Skeletal muscle tissue (tissue), 4 donors: ENCODE results near the gene TNK2. TPM values are rescaled to one million over a fixed set of nuclear protein-coding genes. Genes with fewer than 3 reads are reported as not detected.
"Not testable (repeated sequence)": the region's sequence is repeated elsewhere in the genome, so short reads cannot be mapped to it uniquely, and the experiment has no call there.

Experiments
- H3K27ac ChIP-seq: one replicate; pipeline ENCODE4 v1.7.0; 2013; ENCODE audit warnings: mild to moderate bottlenecking, low read depth, low read length, inconsistent platforms
- H3K27me3 ChIP-seq, 3 donors: one replicate each; pipeline ENCODE4 v1.7.0; 2013; ENCODE audit warnings: low read length in 3 of 3; ENCODE audit not compliant: control insufficient read depth in 3 of 3, insufficient read depth in 3 of 3
- H3K36me3 ChIP-seq, 3 donors: one replicate each; pipeline ENCODE4 v1.7.0; 2013; ENCODE audit warnings: low read length in 3 of 3; ENCODE audit not compliant: control insufficient read depth in 3 of 3, insufficient read depth in 3 of 3
- H3K4me1 ChIP-seq, 3 donors: one replicate each; pipeline ENCODE4 v1.7.0; 2013; ENCODE audit warnings: low read length in 3 of 3, mild to moderate bottlenecking in 3 of 3; ENCODE audit not compliant: control insufficient read depth in 3 of 3, insufficient read depth in 3 of 3
- H3K4me3 ChIP-seq, 3 donors: one replicate each; pipeline ENCODE4 v1.7.0; 2013; ENCODE audit warnings: low read length in 3 of 3
- H3K9ac ChIP-seq, 3 donors: one replicate each; pipeline ENCODE4 v1.7.0; 2013; ENCODE audit warnings: low read length in 3 of 3, mild to moderate bottlenecking in 3 of 3, moderate library complexity in 2 of 3, low read depth in 1 of 3
- H3K9me3 ChIP-seq, 3 donors: one replicate each; pipeline ENCODE4 v1.7.0; 2013; ENCODE audit warnings: low read length in 3 of 3; ENCODE audit not compliant: control insufficient read depth in 3 of 3
- total RNA-seq: library from RNA; depleted of rRNA; stranded (reverse); fragments of >200 nt; gene quantifications from one replicate; pipeline ENCODE4 v1.2.3, GENCODE V29; 2014
- donor health status: Osteomylitis.

Gene TNK2
- total RNA-seq, 1 donor from 2014 or later = 9.9 TPM

DNA sequence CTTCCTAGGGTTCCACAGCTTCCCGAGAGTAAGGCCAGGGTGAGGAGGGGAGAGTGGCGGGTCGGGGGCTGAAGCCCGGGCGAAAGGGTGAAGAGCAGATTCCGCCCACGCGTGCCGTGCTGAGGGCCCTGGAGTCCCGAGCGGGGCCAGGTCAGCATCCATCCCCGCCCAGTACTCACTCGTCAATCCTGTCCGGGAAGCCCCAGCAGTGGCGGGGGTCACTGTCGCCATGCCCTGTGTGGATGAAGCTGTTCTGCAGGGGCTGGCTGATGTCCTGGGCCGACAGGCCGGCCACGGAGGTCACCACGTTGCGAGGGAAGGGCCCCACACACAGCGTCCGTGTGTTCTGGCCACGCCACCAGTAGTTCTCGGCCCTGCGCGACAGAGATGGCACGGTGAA, 36.3 kb downstream of the TNK2 start:
- Histone ChIP-seq H3K27me3 (no peaks in the 10 kb centered on the region), H3K36me3 (peaks cover 21 to 41% (median 37%) of the 10 kb centered on the region in 3 donors), H3K4me3 (no peak overlapping the region), H3K4me1 (peaks cover 9 to 33% (median 13%) of the 10 kb centered on the region in 3 donors), H3K27ac (no peak overlapping the region), H3K9ac (no peak overlapping the region), H3K9me3 (no peaks in the 10 kb centered on the region)

DNA sequence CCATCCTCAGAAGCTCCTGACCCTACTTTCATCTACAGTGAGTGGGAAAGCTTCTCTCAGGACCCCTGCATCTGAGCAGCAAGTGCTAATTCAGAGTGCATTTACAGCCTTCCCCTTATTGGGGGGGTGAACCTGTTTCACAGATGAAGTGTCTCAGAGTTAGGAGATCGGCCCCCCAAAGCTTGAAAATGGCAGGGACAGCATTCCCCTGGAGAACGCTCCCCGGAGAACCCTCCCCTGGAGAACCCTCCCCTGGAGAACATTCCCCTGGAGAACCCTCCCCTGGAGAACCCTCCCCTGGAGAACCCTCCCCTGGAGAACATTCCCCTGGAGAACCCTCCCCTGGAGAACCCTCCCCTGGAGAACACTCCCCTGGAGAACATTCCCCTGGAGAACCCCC, 36.7 kb downstream of the TNK2 start:
- H3K9me3 ChIP-seq, H3K27ac ChIP-seq, H3K4me3 ChIP-seq, H3K27me3 ChIP-seq, H3K9ac ChIP-seq: not testable (repeated sequence)
- Histone ChIP-seq H3K36me3 (peaks cover 20 to 42% (median 39%) of the 10 kb centered on the region in 3 donors), H3K4me1 (peaks cover 5 to 28% (median 10%) of the 10 kb centered on the region in 3 donors)

DNA sequence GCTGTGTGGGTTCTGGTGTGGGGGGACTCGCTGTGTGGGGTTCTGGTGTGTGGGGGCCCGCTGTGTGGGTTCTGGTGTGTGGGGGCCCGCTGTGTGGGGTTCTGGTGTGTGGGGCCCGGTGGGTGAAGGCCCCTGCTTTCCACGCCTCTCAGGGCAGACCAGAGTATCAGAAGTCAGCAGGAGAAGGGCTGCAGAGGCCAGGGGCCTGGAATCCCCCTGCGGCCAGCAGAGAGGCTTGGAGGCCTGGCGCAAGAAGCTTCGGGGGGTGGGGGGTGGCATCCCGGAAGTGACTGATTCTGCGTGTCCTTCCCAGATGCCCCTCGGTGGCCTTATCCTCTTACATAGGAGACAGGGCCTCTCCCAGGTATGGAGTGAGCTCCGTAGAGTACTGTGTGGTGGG, 37.4 kb downstream of the TNK2 start:
- peaks cover 0 to 22% (median 3%) of the 10 kb centered on the region in 3 donors for H3K4me1 ChIP-seq
- H3K4me3 ChIP-seq = no peak overlapping the region
- H3K9ac ChIP-seq = no peak overlapping the region
- no peaks in the 10 kb centered on the region for H3K27me3 ChIP-seq
- H3K27ac ChIP-seq = no peak overlapping the region
- H3K9me3 ChIP-seq = no peaks in the 10 kb centered on the region
- H3K36me3 ChIP-seq = peaks cover 25 to 48% (median 37%) of the 10 kb centered on the region in 3 donors

DNA sequence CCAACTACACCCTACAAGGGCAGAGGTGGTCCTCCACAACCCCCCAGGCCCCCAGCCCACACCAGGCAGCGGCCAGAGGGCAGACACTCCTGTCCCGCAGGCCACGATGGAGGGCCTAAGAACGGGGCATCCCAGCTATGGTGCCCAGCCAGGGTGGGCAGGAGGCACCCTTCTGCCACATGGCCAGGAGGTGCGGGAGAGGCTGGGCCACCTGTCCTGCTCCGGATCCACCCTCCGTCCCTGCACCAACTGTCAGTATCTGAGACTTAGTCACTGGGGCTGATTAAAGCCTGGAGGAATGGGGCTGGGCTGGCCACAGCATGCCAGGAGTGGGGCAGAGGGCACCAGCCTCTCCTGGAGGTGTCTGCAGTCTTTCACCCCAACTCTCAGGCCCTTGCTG, 37.9 kb downstream of the TNK2 start:
- H3K27me3 ChIP-seq = no peaks in the 10 kb centered on the region
- no peak overlapping the region for H3K9ac ChIP-seq
- no peak overlapping the region for H3K27ac ChIP-seq
- no peak overlapping the region for H3K4me3 ChIP-seq
- H3K9me3 ChIP-seq = no peaks in the 10 kb centered on the region
- H3K36me3 ChIP-seq = peaks cover 28 to 52% (median 41%) of the 10 kb centered on the region in 3 donors
- peaks cover 0 to 17% (median 2%) of the 10 kb centered on the region in 3 donors for H3K4me1 ChIP-seq

DNA sequence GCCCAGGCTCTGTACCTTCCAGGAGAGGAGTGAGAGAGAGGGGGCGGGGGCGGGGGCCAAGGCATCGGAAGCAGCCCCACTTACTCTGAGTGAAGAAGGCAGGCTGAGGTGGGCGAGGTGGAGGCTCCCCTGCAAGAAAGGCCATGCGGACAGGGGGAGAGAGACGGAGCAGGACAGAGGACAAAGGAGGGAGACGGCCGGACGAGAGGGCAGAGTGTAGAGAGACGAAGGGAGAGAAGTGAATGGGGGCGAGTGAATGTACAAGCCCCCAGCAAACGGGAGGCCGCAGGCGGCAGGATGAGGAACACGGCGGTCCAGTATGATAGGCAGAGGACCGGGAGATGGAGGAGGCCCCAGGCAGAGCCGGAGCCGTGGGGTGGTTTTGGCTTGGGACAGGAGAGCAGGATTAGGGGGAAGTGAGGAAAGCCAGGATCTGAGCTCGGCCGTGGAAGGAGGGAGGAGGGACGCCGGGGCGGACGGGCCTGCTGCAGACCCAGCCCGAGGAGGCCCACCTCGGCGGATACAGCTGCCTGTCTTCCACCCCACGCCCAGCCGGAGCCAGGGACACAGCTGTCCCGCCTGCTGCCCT, 38.8 kb downstream of the TNK2 start:
- no peaks in the 10 kb centered on the region for H3K9me3 ChIP-seq
- H3K27ac ChIP-seq = no peak overlapping the region
- H3K4me3 ChIP-seq = no peak overlapping the region
- H3K27me3 ChIP-seq = no peaks in the 10 kb centered on the region
- H3K36me3 ChIP-seq = peaks cover 31 to 54% (median 44%) of the 10 kb centered on the region in 3 donors
- H3K4me1 ChIP-seq = peaks cover 0 to 16% (median 2%) of the 10 kb centered on the region in 3 donors
- no peak overlapping the region for H3K9ac ChIP-seq

DNA sequence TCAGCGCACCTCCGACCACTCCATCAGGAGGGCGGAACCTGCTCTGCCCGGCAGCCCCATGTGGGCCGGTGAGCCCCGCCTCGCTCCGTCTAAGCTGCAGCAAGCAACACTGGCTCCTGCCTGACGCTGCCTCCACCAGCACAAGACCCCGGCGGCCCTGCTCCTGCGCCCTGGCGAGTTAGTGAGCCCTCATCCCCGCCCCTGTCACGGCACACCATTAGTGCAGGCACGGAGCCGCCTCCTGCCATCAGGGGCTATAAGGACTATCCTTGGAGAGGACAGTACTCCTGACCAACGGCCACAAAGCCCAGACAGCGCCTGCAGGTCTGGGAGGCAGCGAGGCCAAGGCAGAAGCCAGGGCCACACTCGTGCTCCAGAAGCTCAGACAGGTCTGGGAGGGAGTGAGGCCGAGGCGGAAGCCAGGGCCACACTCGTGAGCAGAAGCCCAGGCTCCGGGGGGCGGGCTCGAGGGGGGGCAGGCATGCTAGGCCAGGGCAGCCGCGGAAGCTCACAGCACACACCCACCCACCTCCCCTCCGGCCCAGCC, 39.4 kb downstream of the TNK2 start:
- no peak overlapping the region for H3K4me3 ChIP-seq
- no peak overlapping the region for H3K27ac ChIP-seq
- no peaks in the 10 kb centered on the region for H3K9me3 ChIP-seq
- H3K9ac ChIP-seq = no peak overlapping the region
- peaks cover 4 to 18% (median 4%) of the 10 kb centered on the region in 3 donors for H3K4me1 ChIP-seq
- H3K36me3 ChIP-seq = peaks cover 31 to 54% (median 44%) of the 10 kb centered on the region in 3 donors
- H3K27me3 ChIP-seq = no peaks in the 10 kb centered on the region

DNA sequence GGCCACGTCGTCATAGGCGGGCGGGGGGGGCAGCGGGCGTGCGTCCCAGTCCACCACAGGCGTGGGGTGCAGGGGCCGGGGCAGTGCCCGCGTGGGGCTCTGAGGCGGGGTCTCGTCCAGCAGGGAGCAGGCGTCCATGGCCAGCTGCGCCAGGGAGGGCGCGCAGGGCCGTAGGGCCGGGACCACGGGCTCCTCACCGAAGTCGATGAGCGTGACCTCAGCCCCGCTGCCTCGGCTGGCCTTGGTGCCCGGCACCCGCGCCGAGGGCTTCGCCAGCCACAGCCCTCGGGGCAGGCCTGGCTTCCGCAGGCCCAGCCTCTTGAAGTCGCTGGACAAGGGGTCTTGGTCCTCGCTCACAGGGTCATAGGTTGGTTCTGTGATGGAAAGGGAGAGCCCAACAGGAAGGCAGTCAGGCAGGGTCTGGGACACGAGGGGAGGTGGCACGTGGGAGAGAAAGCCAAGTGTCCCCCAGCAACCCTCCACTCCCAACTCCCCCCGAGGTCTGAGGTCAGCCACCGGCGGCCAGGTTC, 40.0 kb downstream of the TNK2 start:
- Histone ChIP-seq H3K9ac (no peak overlapping the region), H3K4me3 (no peak overlapping the region), H3K36me3 (peaks cover 31 to 54% (median 44%) of the 10 kb centered on the region in 3 donors), H3K9me3 (no peaks in the 10 kb centered on the region), H3K27me3 (no peaks in the 10 kb centered on the region), H3K27ac (no peak overlapping the region), H3K4me1 (peaks cover 9 to 21% (median 10%) of the 10 kb centered on the region in 3 donors)

DNA sequence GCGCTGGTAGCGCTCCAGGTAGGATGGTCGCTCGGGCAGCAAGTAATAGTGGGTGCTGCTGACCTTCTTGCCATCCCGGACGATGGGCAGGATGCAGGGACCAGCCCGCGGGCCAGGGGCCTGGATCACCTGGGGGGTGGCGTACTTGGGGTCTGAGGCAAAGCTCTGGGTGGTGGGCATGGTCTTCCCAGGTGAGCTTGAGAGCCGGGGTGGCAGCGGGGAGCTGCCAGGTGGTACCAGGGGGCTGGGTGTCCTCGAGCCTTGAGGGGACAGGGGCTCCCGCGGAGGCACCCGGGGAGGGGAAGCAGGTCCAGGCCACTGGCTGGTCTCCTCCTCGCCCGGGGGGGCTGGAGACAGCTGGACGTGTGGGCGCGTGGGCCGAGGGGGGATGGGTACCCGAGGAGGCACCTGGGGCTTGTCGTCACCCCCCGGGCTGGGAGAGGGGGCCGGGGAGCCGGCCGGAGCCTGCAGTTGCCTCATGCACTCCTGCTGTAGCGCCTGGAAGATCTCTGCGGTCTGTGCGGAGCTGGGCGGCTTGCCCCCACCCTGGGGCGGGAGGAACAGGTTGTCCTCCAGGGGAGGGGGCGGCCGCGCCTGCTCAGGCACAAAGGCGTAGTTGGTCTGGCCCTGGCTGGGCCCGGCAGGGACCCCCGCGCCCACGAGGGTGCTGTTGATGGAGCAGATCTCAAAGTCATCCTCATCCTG, 40.6 kb downstream of the TNK2 start:
- H3K4me1 ChIP-seq = peaks cover 14 to 26% (median 16%) of the 10 kb centered on the region in 3 donors
- peaks cover 31 to 54% (median 44%) of the 10 kb centered on the region in 3 donors for H3K36me3 ChIP-seq
- H3K4me3 ChIP-seq = no peak overlapping the region
- H3K9ac ChIP-seq = no peak overlapping the region
- H3K27me3 ChIP-seq = no peaks in the 10 kb centered on the region
- no peak overlapping the region for H3K27ac ChIP-seq
- H3K9me3 ChIP-seq = no peaks in the 10 kb centered on the region

DNA sequence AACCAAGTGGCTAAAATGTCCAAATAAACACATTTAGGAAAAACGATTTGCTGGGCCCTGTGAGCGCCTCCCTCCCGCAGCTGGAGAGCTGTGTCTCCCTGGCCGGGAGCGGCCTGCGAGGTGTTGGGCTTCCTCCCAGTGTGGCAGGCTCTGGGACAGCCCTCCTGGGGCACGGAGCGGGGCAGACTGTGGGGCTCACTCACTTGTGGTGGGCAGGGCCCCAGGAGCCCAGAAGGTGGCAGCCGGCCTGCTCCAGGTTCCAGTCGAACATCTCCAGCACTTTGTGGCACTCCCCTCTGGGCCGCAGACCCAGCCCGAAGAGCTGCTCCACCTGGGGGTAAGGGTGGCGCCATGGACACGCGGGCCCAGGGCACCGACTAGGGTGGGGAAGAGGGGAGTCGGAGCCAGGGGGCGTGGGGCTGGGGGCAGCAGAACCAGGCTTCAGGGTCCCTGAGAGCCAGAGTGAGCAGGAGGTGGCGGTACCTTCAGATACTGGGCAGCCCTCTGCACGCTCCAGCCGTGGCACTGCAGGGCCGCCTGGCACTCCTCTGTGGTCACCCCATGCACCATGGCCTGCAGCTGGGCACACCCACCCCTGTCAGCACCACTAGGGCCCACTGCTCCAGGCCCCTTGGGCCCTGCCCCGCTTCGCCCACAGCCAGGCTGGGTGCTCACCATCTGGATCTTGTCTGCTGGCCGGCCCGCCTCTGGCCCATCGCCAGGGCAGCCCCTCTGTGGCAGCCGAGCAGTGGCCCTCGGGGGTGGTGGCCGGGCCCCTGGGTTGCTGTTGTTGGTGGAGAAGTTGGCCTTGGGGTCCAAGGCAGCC, 41.5 kb downstream of the TNK2 start:
- Histone ChIP-seq H3K27ac (no peak overlapping the region), H3K36me3 (peaks cover 27 to 45% (median 39%) of the 10 kb centered on the region in 3 donors), H3K27me3 (no peaks in the 10 kb centered on the region), H3K4me3 (no peak overlapping the region), H3K9ac (no peak overlapping the region), H3K4me1 (peaks cover 20 to 27% (median 23%) of the 10 kb centered on the region in 3 donors), H3K9me3 (no peaks in the 10 kb centered on the region)
